ENCODE measurements around the gene ARF1.

- TF ChIP-seq CTCF (optimal IDR thresholded peaks at IDR 0.05 in 1 of 3, IDR thresholded peaks at IDR 0.05 in 1 of 3, conservative IDR thresholded peaks at IDR 0.05 in 1 of 3; ENCODE audit: extremely low read depth in 1 of 3, insufficient read depth in 2 of 3, low read length in 3 of 3) = no peak
- TF ChIP-seq EZH2 (IDR thresholded peaks at IDR 0.05; ENCODE audit: low read length) = no peak
These were observed 40.0 kb upstream of the ARF1 start for GRCh38 chr1:228042508-228042907.

Measured in keratinocyte (primary cell).